Endothelial cell of umbilical vein (primary cell): Measurements from ENCODE around the gene RAP1GAP. TPM values are rescaled to one million over a fixed set of nuclear protein-coding genes. Genes with fewer than 3 reads are reported as not detected.

Experiments
- BruUV-seq: library from RNA; stranded (reverse); fragments of 400-500 nt; replicated peaks from 2 replicates; lab custom pipeline; 2021; lab: Mats Ljungman, UMichigan
- CTCF ChIA-PET: fragments of 300-600, 350-600 bp; sonication (Branson Sonifier 250); formaldehyde crosslinking; loops from one replicate; lab custom pipeline; 2021; ENCODE audit warnings: antibody characterized with exemption, inconsistent platforms; lab: Charles Lee
- POLR2A ChIA-PET: fragments of 300-600, 350-600 bp; sonication (Branson Sonifier 250); formaldehyde crosslinking; loops from one replicate; lab custom pipeline; 2021; ENCODE audit warnings: antibody characterized with exemption, inconsistent platforms; lab: Charles Lee
- DNase-seq: peaks from one replicate; pipeline ENCODE4 v3.0.0-alpha.2; 2011; ENCODE audit warnings: low read depth, low spot score
- FAIRE-seq: peaks from 2 replicates; lab custom pipeline; 2011; peaks lifted over from hg19 to GRCh38; lab: Jason Lieb, UNC
- H2AFZ ChIP-seq: 2 replicates; pipeline ENCODE4 v1.6.0; 2012; ENCODE audit warnings: low read depth, low read length, control low read depth, inconsistent platforms
- H3K27ac ChIP-seq: 2 replicates; pipeline ENCODE4 v1.5.1; 2011; ENCODE audit warnings: low read depth, mild to moderate bottlenecking, control low read depth, low read length, moderate library complexity; ENCODE audit not compliant: insufficient read depth
- H3K27me3 ChIP-seq, 2 experiments: 2 replicates each; pipeline versions ENCODE4 v1.6.0 to v1.6.1; 2011; ENCODE audit warnings: low read length in 2 of 2, mixed read lengths in 1 of 2; ENCODE audit not compliant: control insufficient read depth in 2 of 2, insufficient read depth in 2 of 2
- H3K36me3 ChIP-seq, 2 experiments: 2 replicates in 1 of 2; 3 replicates in 1 of 2; pipeline ENCODE4 v1.5.1; 2011; ENCODE audit warnings: low read length in 2 of 2, mild to moderate bottlenecking in 1 of 2, moderate library complexity in 1 of 2; ENCODE audit not compliant: control insufficient read depth in 2 of 2, insufficient read depth in 2 of 2; ENCODE audit errors: extremely low read depth in 1 of 2
- H3K4me1 ChIP-seq: 3 replicates; pipeline ENCODE4 v1.5.1; 2011; ENCODE audit warnings: mild to moderate bottlenecking, low read length; ENCODE audit not compliant: control insufficient read depth, insufficient read depth; ENCODE audit errors: extremely low read depth
- H3K4me2 ChIP-seq: 2 replicates; pipeline ENCODE4 v1.6.1; 2011; ENCODE audit warnings: low read length, control low read depth, mixed read lengths; ENCODE audit not compliant: insufficient read depth
- H3K4me3 ChIP-seq, 3 experiments: fragments of 200-600 bp in 1 of 3; sonication (generic), shearing (Covaris generic) in 1 of 3; replicated peaks in 1 of 3; 2 replicates each; pipeline ENCODE4 v1.5.1; 2011 to 2016; ENCODE audit warnings: control low read depth in 3 of 3, low read length in 3 of 3, mild to moderate bottlenecking in 2 of 3, inconsistent platforms in 1 of 3, low read depth in 1 of 3, moderate library complexity in 1 of 3; ENCODE audit not compliant: insufficient read depth in 1 of 3
- H3K79me2 ChIP-seq: 2 replicates; pipeline ENCODE4 v1.6.0; 2012; ENCODE audit warnings: low read length, inconsistent platforms; ENCODE audit not compliant: control insufficient read depth, insufficient read depth
- H3K9ac ChIP-seq: replicated peaks from 2 replicates; pipeline ENCODE3; 2011; ENCODE audit warnings: low read length, control low read depth; ENCODE audit not compliant: insufficient read depth; ENCODE audit errors: extremely low read depth
- H3K9me1 ChIP-seq: replicated peaks from 3 replicates; pipeline ENCODE4 v1.6.0; 2011; ENCODE audit warnings: mild to moderate bottlenecking, low read length; ENCODE audit not compliant: control insufficient read depth, insufficient read depth; ENCODE audit errors: extremely low read depth
- H3K9me3 ChIP-seq: replicated peaks from 2 replicates; pipeline ENCODE4 v1.5.1; 2012; ENCODE audit warnings: low read length, inconsistent platforms; ENCODE audit not compliant: control insufficient read depth, insufficient read depth
- H4K20me1 ChIP-seq: replicated peaks from 2 replicates; pipeline ENCODE3; 2011; ENCODE audit warnings: mild to moderate bottlenecking, low read length; ENCODE audit not compliant: control insufficient read depth, insufficient read depth; ENCODE audit errors: extremely low read depth
- EZH2 ChIP-seq: IDR thresholded peaks from 2 replicates; pipeline ENCODE4 v1.6.1; 2012; ENCODE audit warnings: borderline replicate concordance, low read depth, mild to moderate bottlenecking, moderate library complexity, low read length, inconsistent platforms; ENCODE audit not compliant: severe bottlenecking
- FOS ChIP-seq: IDR thresholded peaks from 2 replicates; pipeline ENCODE4 v1.6.1; 2011; ENCODE audit warnings: mild to moderate bottlenecking, low read length, moderate library complexity, borderline replicate concordance; ENCODE audit not compliant: insufficient read depth
- GATA2 ChIP-seq: IDR thresholded peaks from 2 replicates; pipeline ENCODE4 v1.7.0; 2011; ENCODE audit warnings: low read depth, mild to moderate bottlenecking, moderate library complexity, mixed read lengths, low read length; ENCODE audit not compliant: insufficient read length, insufficient read depth
- JUN ChIP-seq: IDR thresholded peaks from 2 replicates; pipeline ENCODE4 v1.6.1; 2011; ENCODE audit warnings: borderline replicate concordance, low read depth; ENCODE audit not compliant: insufficient read length, insufficient read depth
- MYC ChIP-seq: IDR thresholded peaks from one replicate; pipeline ENCODE4 v1.6.1; 2011; ENCODE audit warnings: mild to moderate bottlenecking, low read depth, low read length
- POLR2A ChIP-seq: IDR thresholded peaks from 2 replicates; pipeline ENCODE4 v1.6.1; 2012; ENCODE audit warnings: low read depth, mild to moderate bottlenecking, control low read depth, low read length
- POLR2AphosphoS5 ChIP-seq: IDR thresholded peaks from 2 replicates; pipeline ENCODE4 v1.6.1; 2012; ENCODE audit warnings: low read depth, mild to moderate bottlenecking, control low read depth, low read length, moderate library complexity; ENCODE audit not compliant: insufficient read depth
- dilution Hi-C: fragments of 300-500 bp; cut with MboI; formaldehyde crosslinking; loops from one replicate; pipeline ENCODE4 v1.15.0; 2019; ENCODE audit warnings: low sequenced_read_pairs; ENCODE audit not compliant: extremely low pct_ligation_motif_present
- intact Hi-C: fragments of 100-400 bp; cut with micrococcal nuclease; formaldehyde crosslinking; loops from one replicate; pipeline ENCODE4 v1.10.0; 2022
- polyA plus RNA-seq, 4 experiments: library from polyadenylated mRNA; depleted of rRNA in 3 of 4; stranded (reverse) in 3 of 4; unstranded in 1 of 4; fragments of >200 nt; gene quantifications; 2 replicates each; pipeline versions ENCODE4 v1.2.1 to v1.2.3, GENCODE V29; 2011 to 2012; ENCODE audit warnings: missing spikeins in 1 of 4
- total RNA-seq: library from RNA; stranded (reverse); gene quantifications from 2 replicates; pipeline ENCODE4 v1.2.3, GENCODE V29; 2021
- TF ChIP-seq, protein P1 (sequence below): IDR thresholded peaks from 2 replicates; pipeline ENCODE4 v1.6.1; 2011; ENCODE audit not compliant: insufficient read depth, insufficient read length
- TF ChIP-seq, protein P2 (sequence below), 2 donors: IDR thresholded peaks; 1 replicate in 1 of 2; 2 replicates in 1 of 2; pipeline ENCODE4 v1.5.1; 2011; ENCODE audit warnings: low read length in 2 of 2, mild to moderate bottlenecking in 2 of 2, moderate library complexity in 2 of 2, control low read depth in 1 of 2, inconsistent platforms in 1 of 2, low read depth in 1 of 2; ENCODE audit not compliant: insufficient read depth in 1 of 2; ENCODE audit errors: extremely low read depth in 1 of 2

RAP1GAP gene
- total and polyA plus RNA-seq, 2 donors (not counting 3 experiments of a cell fraction or from before 2014, with no cell fraction given): 0.07 to 0.20 TPM

- TF ChIP-seq JUN: no peak
- TF ChIP-seq GATA2: no peak
- TF ChIP-seq MYC: no peak
- TF ChIP-seq, protein P1, sequence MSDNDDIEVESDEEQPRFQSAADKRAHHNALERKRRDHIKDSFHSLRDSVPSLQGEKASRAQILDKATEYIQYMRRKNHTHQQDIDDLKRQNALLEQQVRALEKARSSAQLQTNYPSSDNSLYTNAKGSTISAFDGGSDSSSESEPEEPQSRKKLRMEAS: no peak
- no peak for TF ChIP-seq FOS
- TF ChIP-seq, protein P2, sequence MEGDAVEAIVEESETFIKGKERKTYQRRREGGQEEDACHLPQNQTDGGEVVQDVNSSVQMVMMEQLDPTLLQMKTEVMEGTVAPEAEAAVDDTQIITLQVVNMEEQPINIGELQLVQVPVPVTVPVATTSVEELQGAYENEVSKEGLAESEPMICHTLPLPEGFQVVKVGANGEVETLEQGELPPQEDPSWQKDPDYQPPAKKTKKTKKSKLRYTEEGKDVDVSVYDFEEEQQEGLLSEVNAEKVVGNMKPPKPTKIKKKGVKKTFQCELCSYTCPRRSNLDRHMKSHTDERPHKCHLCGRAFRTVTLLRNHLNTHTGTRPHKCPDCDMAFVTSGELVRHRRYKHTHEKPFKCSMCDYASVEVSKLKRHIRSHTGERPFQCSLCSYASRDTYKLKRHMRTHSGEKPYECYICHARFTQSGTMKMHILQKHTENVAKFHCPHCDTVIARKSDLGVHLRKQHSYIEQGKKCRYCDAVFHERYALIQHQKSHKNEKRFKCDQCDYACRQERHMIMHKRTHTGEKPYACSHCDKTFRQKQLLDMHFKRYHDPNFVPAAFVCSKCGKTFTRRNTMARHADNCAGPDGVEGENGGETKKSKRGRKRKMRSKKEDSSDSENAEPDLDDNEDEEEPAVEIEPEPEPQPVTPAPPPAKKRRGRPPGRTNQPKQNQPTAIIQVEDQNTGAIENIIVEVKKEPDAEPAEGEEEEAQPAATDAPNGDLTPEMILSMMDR (IDR thresholded peaks at IDR 0.05; ENCODE audit: extremely low read depth in 1 of 2, insufficient read depth in 1 of 2, low read depth in 1 of 2, low read length in 2 of 2): no peak
- TF ChIP-seq POLR2AphosphoS5: no peak
- no peak for TF ChIP-seq EZH2
- no peak for TF ChIP-seq POLR2A
- no peaks in the 10 kb centered on the region for H3K36me3 ChIP-seq
- H4K20me1 ChIP-seq: no peaks in the 10 kb centered on the region
- no peak overlapping the region for H3K27ac ChIP-seq
- POLR2A ChIA-PET: no interaction called here
- no TSS peak for BruUV-seq
- DNase-seq (no peak), FAIRE-seq (no peak)
- H3K4me3 ChIP-seq: no peak overlapping the region
- peaks cover 4 to 20% of the 10 kb centered on the region in 2 experiments for H3K27me3 ChIP-seq
- H2AFZ ChIP-seq: no peak overlapping the region
- no peaks in the 10 kb centered on the region for H3K9me1 ChIP-seq
- CTCF ChIA-PET: interaction anchor here (1.1 to 1.8 kb wide), 2 partner anchors 16 to 217 kb away, joined by 4 to 5 read pairs; no protein-coding TSS in a partner anchor
- intact Hi-C loops (loop anchor here (1.0 kb wide), 1 partner anchor 13 kb away; no protein-coding TSS in a partner anchor), dilution Hi-C loops (no loop called here)
- no peaks in the 10 kb centered on the region for H3K9me3 ChIP-seq
- no peak overlapping the region for H3K4me2 ChIP-seq
- no peak overlapping the region for H3K9ac ChIP-seq
- no peaks in the 10 kb centered on the region for H3K79me2 ChIP-seq
- peaks cover 12% of the 10 kb centered on the region for H3K4me1 ChIP-seq
These were observed 81.6 kb downstream of the RAP1GAP start for GRCh38 chr1:21587602-21587953.
